22Rv1 (cell line): ENCODE results near the gene STUM.

Experiments used
- CTCF ChIP-seq: fragments of 450-650 bp; IDR thresholded peaks from 2 replicates; pipeline ENCODE4 v1.5.1; 2017; ENCODE audit warnings: mild to moderate bottlenecking
- ZFX ChIP-seq: fragments of 450-650 bp; IDR thresholded peaks from 2 replicates; pipeline ENCODE4 v1.6.1; 2017; ENCODE audit warnings: antibody characterized with exemption, borderline replicate concordance

DNA sequence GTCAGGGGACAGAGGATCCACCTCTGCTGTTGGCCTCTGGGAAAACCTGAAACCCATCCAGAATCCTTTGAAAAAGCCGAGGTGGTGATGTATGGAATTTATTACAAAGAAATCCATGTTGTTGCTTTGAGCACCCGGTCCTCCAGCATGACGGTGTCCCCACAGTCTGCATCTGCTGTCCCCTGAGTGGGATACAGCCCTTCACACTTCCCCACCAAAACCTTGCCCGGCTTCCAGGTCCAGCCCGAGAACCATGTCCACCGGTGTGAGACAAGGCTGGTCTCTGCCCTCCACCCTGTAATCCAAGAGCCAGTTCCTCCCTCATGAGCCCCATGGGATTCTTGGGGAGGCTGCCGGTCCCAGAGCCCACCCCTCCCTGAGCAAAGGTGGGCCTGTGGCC, 70.5 kb downstream of the STUM start:
- TF ChIP-seq CTCF (no peak), ZFX (no peak)
